ENCODE results near the gene ZKSCAN5. TPM values are rescaled to one million over a fixed set of nuclear protein-coding genes. Genes with fewer than 3 reads are reported as not detected.
"Not testable (repeated sequence)": the region's sequence is repeated elsewhere in the genome, so short reads cannot be mapped to it uniquely, and the experiment has no call there.

Gene ZKSCAN5
- total and polyA plus RNA-seq, 8 donors = 1.4 to 4.1 (median 2.4) TPM

- H3K27me3 ChIP-seq = no peaks in the 10 kb centered on the region
- peaks cover 7 to 11% (median 7%) of the 10 kb centered on the region in 3 donors for H3K4me1 ChIP-seq
- FAIRE-seq (no peak), DNase-seq (no peak), ATAC-seq (no peak)
- intact Hi-C loops (cut with DNase I) = no loop called here
- H3K4me3 ChIP-seq = no peak overlapping the region
- H3K36me3 ChIP-seq = peaks cover 10 to 55% (median 29%) of the 10 kb centered on the region in 3 donors
- no peak overlapping the region for H3K27ac ChIP-seq
- H3K9me3 ChIP-seq = no peaks in the 10 kb centered on the region
- 52 to 56% methylated on average over 2 of the region's 2 CpGs for WGBS, 2 donors
- TF ChIP-seq CTCF (IDR thresholded peaks at IDR 0.05) = no peak
Observed at GRCh38 chr7:99562832-99563231, 58.4 kb downstream of the ZKSCAN5 start.

DNA sequence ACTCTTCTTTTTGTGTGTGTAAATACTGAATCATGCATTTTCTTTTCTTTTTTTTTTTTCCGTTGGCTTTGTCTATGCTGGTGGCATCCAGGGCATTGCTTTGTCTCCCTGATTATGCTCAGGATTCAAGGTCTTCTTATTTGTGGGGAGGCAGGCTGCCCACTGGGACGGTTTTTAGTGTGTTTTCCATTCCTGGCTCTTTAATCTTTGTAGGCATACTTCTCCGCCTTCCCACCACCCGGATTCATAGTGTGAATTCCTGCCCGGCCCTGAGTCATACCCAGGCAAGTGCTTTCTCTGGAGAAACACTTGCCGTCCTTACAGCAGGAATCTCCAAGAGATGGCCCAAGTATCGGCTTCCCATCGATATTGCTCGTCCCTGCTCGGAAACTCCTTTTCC is 59.2 kb downstream of the ZKSCAN5 start:
- 88 to 89% methylated on average over 10 of the region's 10 CpGs for WGBS, 2 donors
- Histone ChIP-seq H3K36me3 (peaks cover 10 to 55% (median 29%) of the 10 kb centered on the region in 3 donors), H3K4me1 (peaks cover 7 to 11% (median 7%) of the 10 kb centered on the region in 3 donors), H3K27ac (no peak overlapping the region), H3K4me3 (no peak overlapping the region), H3K27me3 (no peaks in the 10 kb centered on the region), H3K9me3 (no peaks in the 10 kb centered on the region)
- DNase-seq = no peak
- no peak for ATAC-seq
- no peak for FAIRE-seq
- TF ChIP-seq CTCF (IDR thresholded peaks at IDR 0.05) = no peak
- intact Hi-C loops (cut with DNase I) = no loop called here

GRCh38 chr7:99568770-99569169 is 64.3 kb downstream of the ZKSCAN5 start:
- H3K4me3 ChIP-seq; H3K27me3 ChIP-seq; FAIRE-seq; intact Hi-C loops (cut with DNase I); H3K27ac ChIP-seq; DNase-seq; H3K4me1 ChIP-seq; H3K9me3 ChIP-seq; ATAC-seq: not testable (repeated sequence)
- WGBS, 2 donors = 94 to 95% methylated on average over 7 of the region's 7 CpGs
- peaks cover 7 to 49% (median 12%) of the 10 kb centered on the region in 3 donors for H3K36me3 ChIP-seq

DNA sequence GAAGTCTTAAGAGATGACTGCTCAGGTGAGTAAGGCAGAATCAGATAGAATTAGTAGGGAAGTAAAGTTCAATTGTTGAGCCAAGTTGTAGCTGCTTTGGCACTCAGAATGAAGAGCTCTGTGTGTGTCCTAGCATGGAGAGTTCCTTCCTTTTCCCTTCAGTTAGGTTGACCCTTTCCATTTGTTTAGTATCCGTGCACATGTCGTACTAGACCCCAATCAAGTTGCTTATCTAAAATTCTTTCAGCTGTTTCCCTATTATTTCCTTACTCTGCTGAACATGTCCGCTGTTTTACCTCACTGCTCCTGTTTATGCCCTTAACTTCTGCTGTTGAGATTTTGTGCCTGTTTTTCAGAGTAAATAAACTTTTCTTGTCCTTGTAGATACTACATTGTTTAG is 67.3 kb downstream of the ZKSCAN5 start:
- intact Hi-C loops (cut with DNase I) = no loop called here
- Histone ChIP-seq H3K27ac (no peak overlapping the region), H3K36me3 (peaks cover 0 to 34% (median 8%) of the 10 kb centered on the region in 3 donors), H3K27me3 (no peaks in the 10 kb centered on the region), H3K4me1 (no peaks in the 10 kb centered on the region), H3K4me3 (no peak overlapping the region), H3K9me3 (no peaks in the 10 kb centered on the region)
- no peak for TF ChIP-seq CTCF (IDR thresholded peaks at IDR 0.05)
- FAIRE-seq = no peak
- 96% methylated on average over 3 of the region's 3 CpGs for WGBS, 2 donors
- DNase-seq = no peak
- ATAC-seq = no peak

GRCh38 chr7:99573257-99573656 is 68.8 kb downstream of the ZKSCAN5 start:
- no peak for FAIRE-seq
- no peaks in the 10 kb centered on the region for H3K4me1 ChIP-seq
- ATAC-seq = no peak
- H3K27me3 ChIP-seq = no peaks in the 10 kb centered on the region
- intact Hi-C loops (cut with DNase I) = no loop called here
- DNase-seq = no peak
- 90 to 100% methylated on average over 1 of the region's 1 CpG for WGBS, 2 donors
- no peak overlapping the region for H3K27ac ChIP-seq
- peaks cover 0 to 32% (median 8%) of the 10 kb centered on the region in 3 donors for H3K36me3 ChIP-seq
- H3K9me3 ChIP-seq = no peaks in the 10 kb centered on the region
- no peak for TF ChIP-seq CTCF (IDR thresholded peaks at IDR 0.05)
- H3K4me3 ChIP-seq = no peak overlapping the region

Data from pancreas (tissue), 10 donors.